NCI-H2196 (cell line): Measurements from ENCODE around the gene ADRA2B.
A peak's percentile ranks its signal among the peaks of the same experiment; 100 is the strongest.

Experiments
- DNase-seq: peaks from one replicate; lab custom pipeline; 2025; ENCODE audit not compliant: unreplicated experiment; lab: John Stamatoyannopoulos, UW

ADRA2B gene

DNA sequence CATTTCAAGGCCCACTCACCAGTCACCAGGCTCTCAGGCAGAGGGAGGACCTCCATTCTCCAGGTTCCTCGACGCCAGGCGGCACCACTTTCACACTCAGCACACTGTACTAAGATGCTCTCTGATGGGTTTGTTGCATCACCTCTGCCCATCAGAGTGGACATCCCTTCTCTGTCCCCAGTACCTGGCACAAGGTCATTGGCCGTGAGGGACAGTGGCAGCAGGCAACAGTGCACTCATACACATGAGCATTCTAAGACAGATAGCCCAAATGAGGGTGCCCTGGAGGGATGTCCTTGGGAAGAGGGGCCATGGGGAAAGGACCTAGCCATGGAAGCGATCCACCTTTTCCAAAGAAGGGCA lies 3.0 kb upstream of the ADRA2B start:
- DNase-seq, result no peak

GRCh38 chr2:96118698-96119388 lies 2.5 kb upstream of the ADRA2B start:
- DNase-seq, result no peak

DNA sequence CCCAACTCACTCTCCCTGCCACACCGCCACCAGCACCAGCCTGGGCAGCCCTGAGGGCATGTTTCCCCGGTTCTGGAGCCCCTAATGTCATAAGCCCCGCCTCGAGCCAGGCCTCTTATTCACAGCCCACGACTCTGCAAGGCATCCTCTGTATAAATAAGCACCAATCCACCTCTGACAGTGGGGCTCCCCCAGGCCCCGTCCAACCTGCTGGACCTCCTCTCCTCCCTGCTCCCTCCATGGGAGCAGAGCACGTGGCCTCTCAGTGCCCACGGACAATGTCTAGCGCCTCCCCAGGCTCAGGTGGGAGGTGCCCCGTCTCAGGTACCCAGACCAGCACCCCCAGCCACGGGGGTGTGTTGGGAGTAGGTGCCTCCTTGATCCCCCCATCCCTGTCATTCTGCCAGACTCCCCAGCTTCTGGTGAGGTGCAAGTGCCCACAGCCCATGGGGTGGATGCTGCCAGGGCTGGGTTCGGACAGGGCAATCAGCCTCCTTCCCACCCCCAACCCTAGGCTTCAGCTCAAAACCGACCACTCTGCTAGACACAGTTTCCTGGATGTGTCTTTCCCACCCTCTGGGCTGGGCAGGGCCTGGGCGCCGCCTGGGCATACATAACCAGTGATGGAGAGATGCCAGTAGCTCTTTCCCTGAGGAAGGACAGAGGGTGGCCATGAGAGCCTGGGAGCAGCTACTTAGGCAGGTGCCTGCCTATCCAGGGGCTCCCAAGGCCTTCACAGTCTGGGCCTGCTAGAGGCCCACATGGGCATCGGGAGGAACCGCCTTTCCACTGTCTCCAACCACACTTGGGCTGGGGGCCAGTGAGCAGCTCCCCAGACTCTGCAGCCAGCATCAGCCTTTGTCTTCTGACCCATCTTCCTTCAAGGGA lies 1.6 kb upstream of the ADRA2B start:
- no peak for DNase-seq

GRCh38 chr2:96116879-96117533 lies 635 bp upstream of the ADRA2B start:
- DNase-seq, result peak; percentile 76

- DNase-seq, result no peak
Measured at GRCh38 chr2:96115631-96116423, 544 bp downstream of the ADRA2B start.

DNA sequence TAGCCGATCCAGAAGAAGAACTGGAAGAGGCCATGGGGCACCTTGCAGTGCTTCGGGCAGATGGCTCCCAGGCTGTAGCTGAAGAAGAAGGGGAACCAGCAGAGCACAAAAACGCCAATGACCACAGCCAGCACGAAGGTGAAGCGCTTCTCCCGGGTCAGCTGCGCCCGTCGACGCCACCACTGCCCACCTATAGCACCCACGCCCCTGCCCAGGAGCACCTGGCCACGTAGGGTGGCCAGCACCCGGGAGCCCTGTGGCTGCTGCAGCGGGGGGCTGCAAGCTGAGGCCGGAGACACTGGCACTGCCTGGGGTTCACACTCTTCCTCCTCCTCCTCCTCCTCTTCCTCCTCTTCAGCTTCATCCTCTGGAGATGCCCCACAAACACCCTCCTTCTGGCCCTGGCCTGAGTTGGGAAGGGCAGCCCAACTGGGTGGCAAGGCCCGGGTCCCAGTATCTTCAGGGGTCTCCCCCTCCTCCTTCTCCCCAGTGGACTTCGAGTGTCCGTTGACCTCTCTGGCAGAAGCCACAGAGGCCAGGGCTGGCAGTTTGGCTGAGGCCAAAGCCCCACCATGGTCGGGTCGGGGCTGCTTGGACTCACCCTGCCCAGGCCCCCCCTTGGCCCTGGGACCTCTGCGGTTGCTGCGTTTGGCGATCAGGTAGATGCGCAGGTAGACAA lies 1.3 kb downstream of the ADRA2B start:
- no peak for DNase-seq

GRCh38 chr2:96114546-96114902 lies 1.8 kb downstream of the ADRA2B start:
- DNase-seq, result no peak

- no peak for DNase-seq
Measured at GRCh38 chr2:96113951-96114350, 2.4 kb downstream of the ADRA2B start.

GRCh38 chr2:96113367-96113677 lies 3.0 kb downstream of the ADRA2B start:
- no peak for DNase-seq

- DNase-seq, result no peak
Measured at GRCh38 chr2:96112501-96113366, 3.6 kb downstream of the ADRA2B start.

GRCh38 chr2:96111823-96112500 lies 4.4 kb downstream of the ADRA2B start:
- DNase-seq, result no peak

GRCh38 chr2:96111257-96111640 lies 5.1 kb downstream of the ADRA2B start:
- DNase-seq, result no peak

- no peak for DNase-seq
Measured at GRCh38 chr2:96110621-96111256, 5.6 kb downstream of the ADRA2B start.

GRCh38 chr2:96109931-96110511 lies 6.3 kb downstream of the ADRA2B start:
- no peak for DNase-seq

- no peak for DNase-seq
Measured at GRCh38 chr2:96109361-96109680, 7.0 kb downstream of the ADRA2B start.

DNA sequence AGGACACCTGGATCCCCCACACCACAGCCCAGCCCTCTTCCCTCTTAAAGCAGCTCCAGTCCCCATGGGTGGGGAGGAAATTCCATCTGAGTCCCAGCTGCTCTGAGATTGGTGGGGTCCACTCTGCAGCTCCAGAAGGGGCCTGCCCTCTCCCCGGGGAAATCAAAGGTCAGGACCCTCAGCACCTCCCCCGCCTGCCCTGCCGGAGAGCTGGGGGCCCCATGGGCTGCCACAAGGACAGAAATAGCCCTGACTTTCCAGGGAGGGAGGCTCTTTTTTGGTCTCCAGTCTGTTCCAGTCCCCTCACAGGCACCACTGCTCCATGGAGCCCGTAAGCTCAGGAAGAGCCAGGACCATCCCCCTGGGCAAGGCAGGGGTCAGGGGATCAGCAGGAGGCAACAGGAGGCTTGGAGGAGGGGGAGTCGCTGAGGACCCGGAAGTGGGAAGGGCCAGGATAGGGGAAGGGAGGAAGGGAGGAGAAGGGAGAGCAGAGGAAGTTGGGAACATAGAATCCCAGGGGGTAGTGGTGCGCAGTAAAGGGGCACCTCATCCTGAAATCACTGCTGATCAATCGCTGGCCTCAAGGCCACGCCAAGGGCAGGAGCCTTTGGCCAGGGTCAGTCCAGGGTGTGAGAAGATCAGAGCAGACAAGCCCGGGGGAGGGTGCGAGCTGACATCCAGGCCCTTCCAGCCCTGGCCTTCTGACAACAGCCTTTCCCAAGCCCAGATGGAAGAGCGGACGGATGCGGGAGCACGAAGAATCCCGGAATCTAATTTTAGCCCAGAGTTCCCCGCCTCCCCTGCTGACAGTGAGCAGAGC lies 7.6 kb downstream of the ADRA2B start:
- no peak for DNase-seq

- no peak for DNase-seq
Measured at GRCh38 chr2:96108151-96108540, 8.2 kb downstream of the ADRA2B start.

GRCh38 chr2:96107708-96108065 lies 8.7 kb downstream of the ADRA2B start:
- DNase-seq, result no peak
